ENCODE results near the gene DLGAP4. TPM values are rescaled to one million over a fixed set of nuclear protein-coding genes. Genes with fewer than 3 reads are reported as not detected.

The DLGAP4 gene
- total and polyA plus RNA-seq, 2 of the 8 experiments (the other 6 are each of a cell fraction or from before 2014, with no cell fraction given) = 41.2 to 57.2 TPM

- Histone ChIP-seq H3K14ac (ENCODE audit: insufficient read length) (no peak overlapping the region), H2BK5ac (ENCODE audit: low read depth, low read length) (no peak overlapping the region), H2AK5ac (ENCODE audit: low read depth, low read length) (no peak overlapping the region; the same call in 1 of the 2 replicates), H4K20me1 (replicated peaks in 1 of 2; ENCODE audit: control insufficient read depth in 1 of 2, insufficient read depth in 2 of 2, low read length in 2 of 2) (no peaks in the 10 kb centered on the region), H3K4me1 (replicated peaks in 1 of 4; ENCODE audit: control insufficient read depth in 3 of 4, insufficient read depth in 4 of 4, low read length in 3 of 4) (peaks cover 0 to 6% (median 3%) of the 10 kb centered on the region in 4 experiments; a peak in 4 of 7 replicates), H3K9me3 (ENCODE audit: insufficient read depth in 2 of 2, low read depth in 1 of 2, low read length in 1 of 2) (no peaks in the 10 kb centered on the region), H3K27me3 (replicated peaks in 1 of 4; ENCODE audit: control insufficient read depth in 3 of 4, extremely low read depth in 1 of 4, insufficient read depth in 3 of 4, low read length in 3 of 4) (no peaks in the 10 kb centered on the region), H2BK120ac (replicated peaks; ENCODE audit: low read depth, low read length) (no peak overlapping the region), H3K9ac (replicated peaks in 1 of 4; ENCODE audit: extremely low read depth in 1 of 4, low read depth in 3 of 4, low read length in 3 of 4) (no peak overlapping the region), H3K4me2 (ENCODE audit: insufficient read depth in 1 of 2, low read depth in 2 of 2, low read length in 2 of 2) (no peak overlapping the region), H3K27ac (ENCODE audit: low read depth, low read length) (no peak overlapping the region), H3K23me2 (ENCODE audit: low read depth, low read length) (no peaks in the 10 kb centered on the region; the same call in 1 of the 2 replicates), H4K91ac (replicated peaks; ENCODE audit: insufficient read length, low read length) (no peak overlapping the region), H2BK12ac (ENCODE audit: low read depth, low read length) (no peak overlapping the region), H3K23ac (ENCODE audit: insufficient read length) (no peak overlapping the region), H3K4ac (replicated peaks; ENCODE audit: insufficient read length, low read depth, low read length) (no peak overlapping the region), H3K18ac (ENCODE audit: extremely low read depth, low read length) (no peak overlapping the region), H3K36me3 (ENCODE audit: control insufficient read depth in 2 of 4, insufficient read depth in 4 of 4, low read length in 3 of 4) (no peaks in the 10 kb centered on the region), H3K56ac (replicated peaks; ENCODE audit: insufficient read length, low read depth, low read length) (no peak overlapping the region), H3K79me2 (ENCODE audit: control insufficient read depth in 1 of 2, insufficient read depth in 2 of 2, low read length in 2 of 2) (no peaks in the 10 kb centered on the region), H2BK15ac (ENCODE audit: low read length) (no peak overlapping the region), H3K79me1 (ENCODE audit: low read depth, low read length) (no peaks in the 10 kb centered on the region), H3K4me3 (ENCODE audit: extremely low read depth in 1 of 4, insufficient read depth in 2 of 4, low read depth in 3 of 4, low read length in 4 of 4) (no peak overlapping the region), H2BK20ac (ENCODE audit: low read length) (no peak overlapping the region), H4K5ac (ENCODE audit: insufficient read length, low read depth, low read length) (no peak overlapping the region), H4K8ac (ENCODE audit: extremely low read depth, insufficient read depth, low read length) (no peak overlapping the region), H2AFZ (ENCODE audit: low read length) (no peak overlapping the region)
- DNase-seq (ENCODE audit: low read depth in 1 of 2, low spot score in 2 of 2) = no peak
- ChIA-PET POLR2A (ENCODE audit: partially characterized antibody) (no interaction called here), CTCF (ENCODE audit: partially characterized antibody) (interaction anchor here (0.6 to 2.8 kb wide), 5 partner anchors 14 to 92 kb away, joined by 3 to 8 read pairs (median 4); no protein-coding TSS in a partner anchor)
- WGBS, 2 experiments (ENCODE audit: extremely low coverage in 1 of 2, insufficient coverage in 1 of 2, insufficient read length in 1 of 2, insufficient replicate concordance in 2 of 2, low coverage in 1 of 2, low lambda C conversion rate in 2 of 2, missing lambda C conversion rate in 1 of 2) = 96% methylated on average over 7 of the region's 7 CpGs; no CpG with 5 or more reads in 1 of the 2 experiments
- FAIRE-seq = no peak
- TF ChIP-seq SUZ12 (IDR thresholded peaks at IDR 0.05; ENCODE audit: low read length) = no peak
- TF ChIP-seq GABPA (IDR thresholded peaks at IDR 0.05; ENCODE audit: borderline replicate concordance, insufficient read depth, low read length) = no peak
- TF ChIP-seq SRF (IDR thresholded peaks at IDR 0.05; ENCODE audit: low read depth, low read length) = no peak
- no peak for TF ChIP-seq FOSL1 (IDR thresholded peaks at IDR 0.05; ENCODE audit: insufficient read depth, low read depth, low read length)
- TF ChIP-seq RAD21 (IDR thresholded peaks at IDR 0.05 in 1 of 2, conservative IDR thresholded peaks at IDR 0.05 in 1 of 2; ENCODE audit: low read depth in 2 of 2, low read length in 2 of 2) = no peak
- TF ChIP-seq EZH2 (IDR thresholded peaks at IDR 0.05; ENCODE audit: low read depth, low read length, severe bottlenecking) = no peak
- TF ChIP-seq TEAD4 (IDR thresholded peaks at IDR 0.05; ENCODE audit: low read depth, low read length) = no peak
- no peak for TF ChIP-seq NRF1 (IDR thresholded peaks at IDR 0.05; ENCODE audit: low read depth, low read length)
- no peak for TF ChIP-seq CHD1 (IDR thresholded peaks at IDR 0.05; ENCODE audit: low read depth, low read length)
- TF ChIP-seq JUN (IDR thresholded peaks at IDR 0.05; ENCODE audit: low read depth, low read length) = no peak
- TF ChIP-seq BCL11A (IDR thresholded peaks at IDR 0.05; ENCODE audit: low read depth in 2 of 2, low read length in 2 of 2) = no peak
- no peak for TF ChIP-seq EGR1 (IDR thresholded peaks at IDR 0.05; ENCODE audit: borderline replicate concordance, low read depth, low read length)
- no peak for TF ChIP-seq MAX (IDR thresholded peaks at IDR 0.05)
- TF ChIP-seq SP4 (IDR thresholded peaks at IDR 0.05; ENCODE audit: low read length) = no peak
Measured at GRCh38 chr20:36405255-36405654, 99.1 kb downstream of the DLGAP4 start.

Measured in H1 (cell line).